ENCODE results near the gene TXNL1. TPM values are rescaled to one million over a fixed set of nuclear protein-coding genes. Genes with fewer than 3 reads are reported as not detected.

TXNL1 gene
- polyA plus RNA-seq, 4 donors: 62.2 to 74.7 (median 68.7) TPM

- Histone ChIP-seq H3K27me3 (ENCODE audit: control insufficient read depth in 3 of 3, insufficient read depth in 3 of 3, low read length in 3 of 3) (no peaks in the 10 kb centered on the region), H3K4me1 (ENCODE audit: control insufficient read depth in 3 of 3, insufficient read depth in 2 of 3, low read depth in 1 of 3, low read length in 2 of 3) (peaks cover 0 to 12% (median 5%) of the 10 kb centered on the region in 3 donors), H3K36me3 (ENCODE audit: control insufficient read depth in 3 of 3, insufficient read depth in 2 of 3, low read depth in 1 of 3, low read length in 3 of 3) (no peaks in the 10 kb centered on the region), H3K27ac (ENCODE audit: low read depth in 1 of 3, low read length in 2 of 3) (peak within 1 kb of the TSS; percentile 76 to 90 (median 84)), H3K4me3 (ENCODE audit: low read depth in 1 of 3, low read length in 3 of 3) (peak within 1 kb of the TSS; percentile 69 to 92 (median 85)), H3K9me3 (ENCODE audit: control insufficient read depth in 2 of 2, insufficient read depth in 1 of 2, low read depth in 1 of 2, low read length in 1 of 2) (peaks cover 0 to 3% of the 10 kb centered on the region in 2 donors)
- FAIRE-seq (no peak), DNase-seq (peak; percentile 98 to 99)
- 0 to 1% (median 1%) methylated on average over 46 to 47 of the region's 47 CpGs for WGBS, 3 donors
These were observed 12.8 kb upstream of the TXNL1 start, which contains the start of gene WDR7 for GRCh38 chr18:56650944-56651770. TSS of gene WDR7 (plus strand) at chr18:56651359. CDS start at chr18:56672516, 21,157 bp downstream.

GRCh38 chr18:56649996-56650395, 11.6 kb upstream of the TXNL1 start:
- peak overlapping the region in 1 of 3 donors; percentile 27 for H3K27ac ChIP-seq (ENCODE audit: low read depth in 1 of 3, low read length in 2 of 3)
- no peak overlapping the region for H3K4me3 ChIP-seq (ENCODE audit: low read depth in 1 of 3, low read length in 3 of 3)
- H3K27me3 ChIP-seq (ENCODE audit: control insufficient read depth in 3 of 3, insufficient read depth in 3 of 3, low read length in 3 of 3): no peaks in the 10 kb centered on the region
- DNase-seq: no peak
- no peak for FAIRE-seq
- H3K36me3 ChIP-seq (ENCODE audit: control insufficient read depth in 3 of 3, insufficient read depth in 2 of 3, low read depth in 1 of 3, low read length in 3 of 3): no peaks in the 10 kb centered on the region
- peaks cover 0 to 12% (median 5%) of the 10 kb centered on the region in 3 donors for H3K4me1 ChIP-seq (ENCODE audit: control insufficient read depth in 3 of 3, insufficient read depth in 2 of 3, low read depth in 1 of 3, low read length in 2 of 3)
- 94 to 97% (median 96%) methylated on average over 1 of the region's 1 CpG for WGBS, 3 donors
- peaks cover 0 to 3% of the 10 kb centered on the region in 2 donors for H3K9me3 ChIP-seq (ENCODE audit: control insufficient read depth in 2 of 2, insufficient read depth in 1 of 2, low read depth in 1 of 2, low read length in 1 of 2)

- H3K27ac ChIP-seq (ENCODE audit: low read depth in 1 of 3, low read length in 2 of 3): peak overlapping the region in 1 of 3 donors; percentile 33
- H3K9me3 ChIP-seq (ENCODE audit: control insufficient read depth in 2 of 2, insufficient read depth in 1 of 2, low read depth in 1 of 2, low read length in 1 of 2): no peaks in the 10 kb centered on the region
- peaks cover 0 to 12% (median 5%) of the 10 kb centered on the region in 3 donors for H3K4me1 ChIP-seq (ENCODE audit: control insufficient read depth in 3 of 3, insufficient read depth in 2 of 3, low read depth in 1 of 3, low read length in 2 of 3)
- 81 to 95% (median 84%) methylated on average over 3 of the region's 3 CpGs for WGBS, 3 donors
- FAIRE-seq (no peak), DNase-seq (peak in 1 of 2 donors; percentile 44)
- no peaks in the 10 kb centered on the region for H3K36me3 ChIP-seq (ENCODE audit: control insufficient read depth in 3 of 3, insufficient read depth in 2 of 3, low read depth in 1 of 3, low read length in 3 of 3)
- no peak overlapping the region for H3K4me3 ChIP-seq (ENCODE audit: low read depth in 1 of 3, low read length in 3 of 3)
- no peaks in the 10 kb centered on the region for H3K27me3 ChIP-seq (ENCODE audit: control insufficient read depth in 3 of 3, insufficient read depth in 3 of 3, low read length in 3 of 3)
These were observed 9.8 kb upstream of the TXNL1 start for GRCh38 chr18:56647951-56648893.

- DNase-seq (no peak), FAIRE-seq (no peak)
- Histone ChIP-seq H3K36me3 (ENCODE audit: control insufficient read depth in 3 of 3, insufficient read depth in 2 of 3, low read depth in 1 of 3, low read length in 3 of 3) (no peaks in the 10 kb centered on the region), H3K4me1 (ENCODE audit: control insufficient read depth in 3 of 3, insufficient read depth in 2 of 3, low read depth in 1 of 3, low read length in 2 of 3) (peaks cover 0 to 9% (median 3%) of the 10 kb centered on the region in 3 donors), H3K4me3 (ENCODE audit: low read depth in 1 of 3, low read length in 3 of 3) (no peak overlapping the region), H3K27ac (ENCODE audit: low read depth in 1 of 3, low read length in 2 of 3) (no peak overlapping the region), H3K9me3 (ENCODE audit: control insufficient read depth in 2 of 2, insufficient read depth in 1 of 2, low read depth in 1 of 2, low read length in 1 of 2) (no peaks in the 10 kb centered on the region), H3K27me3 (ENCODE audit: control insufficient read depth in 3 of 3, insufficient read depth in 3 of 3, low read length in 3 of 3) (no peaks in the 10 kb centered on the region)
These were observed 8.7 kb upstream of the TXNL1 start for GRCh38 chr18:56647071-56647470.

- no peaks in the 10 kb centered on the region for H3K36me3 ChIP-seq (ENCODE audit: control insufficient read depth in 3 of 3, insufficient read depth in 2 of 3, low read depth in 1 of 3, low read length in 3 of 3)
- no peaks in the 10 kb centered on the region for H3K27me3 ChIP-seq (ENCODE audit: control insufficient read depth in 3 of 3, insufficient read depth in 3 of 3, low read length in 3 of 3)
- peaks cover 0 to 7% (median 1%) of the 10 kb centered on the region in 3 donors for H3K4me1 ChIP-seq (ENCODE audit: control insufficient read depth in 3 of 3, insufficient read depth in 2 of 3, low read depth in 1 of 3, low read length in 2 of 3)
- DNase-seq (peak; percentile 19 to 23), FAIRE-seq (no peak)
- no peak overlapping the region for H3K27ac ChIP-seq (ENCODE audit: low read depth in 1 of 3, low read length in 2 of 3)
- WGBS, 3 donors: 45 to 64% (median 59%) methylated on average over 5 of the region's 5 CpGs
- H3K9me3 ChIP-seq (ENCODE audit: control insufficient read depth in 2 of 2, insufficient read depth in 1 of 2, low read depth in 1 of 2, low read length in 1 of 2): no peaks in the 10 kb centered on the region
- H3K4me3 ChIP-seq (ENCODE audit: low read depth in 1 of 3, low read length in 3 of 3): no peak overlapping the region
These were observed 7.1 kb upstream of the TXNL1 start for GRCh38 chr18:56645415-56646016.

- H3K36me3 ChIP-seq (ENCODE audit: control insufficient read depth in 3 of 3, insufficient read depth in 2 of 3, low read depth in 1 of 3, low read length in 3 of 3): no peaks in the 10 kb centered on the region
- DNase-seq (no peak), FAIRE-seq (no peak)
- 85 to 94% (median 90%) methylated on average over 3 of the region's 3 CpGs for WGBS, 3 donors
- no peak overlapping the region for H3K4me3 ChIP-seq (ENCODE audit: low read depth in 1 of 3, low read length in 3 of 3)
- peaks cover 0 to 7% (median 3%) of the 10 kb centered on the region in 3 donors for H3K4me1 ChIP-seq (ENCODE audit: control insufficient read depth in 3 of 3, insufficient read depth in 2 of 3, low read depth in 1 of 3, low read length in 2 of 3)
- H3K27me3 ChIP-seq (ENCODE audit: control insufficient read depth in 3 of 3, insufficient read depth in 3 of 3, low read length in 3 of 3): no peaks in the 10 kb centered on the region
- H3K9me3 ChIP-seq (ENCODE audit: control insufficient read depth in 2 of 2, insufficient read depth in 1 of 2, low read depth in 1 of 2, low read length in 1 of 2): no peaks in the 10 kb centered on the region
- H3K27ac ChIP-seq (ENCODE audit: low read depth in 1 of 3, low read length in 2 of 3): no peak overlapping the region
These were observed 5.0 kb upstream of the TXNL1 start for GRCh38 chr18:56643381-56643780.

GRCh38 chr18:56641714-56642337, 3.4 kb upstream of the TXNL1 start:
- H3K9me3 ChIP-seq (ENCODE audit: control insufficient read depth in 2 of 2, insufficient read depth in 1 of 2, low read depth in 1 of 2, low read length in 1 of 2): no peaks in the 10 kb centered on the region
- no peak overlapping the region for H3K27ac ChIP-seq (ENCODE audit: low read depth in 1 of 3, low read length in 2 of 3)
- H3K36me3 ChIP-seq (ENCODE audit: control insufficient read depth in 3 of 3, insufficient read depth in 2 of 3, low read depth in 1 of 3, low read length in 3 of 3): no peaks in the 10 kb centered on the region
- H3K4me1 ChIP-seq (ENCODE audit: control insufficient read depth in 3 of 3, insufficient read depth in 2 of 3, low read depth in 1 of 3, low read length in 2 of 3): peaks cover 0 to 3% (median 0%) of the 10 kb centered on the region in 3 donors
- no peaks in the 10 kb centered on the region for H3K27me3 ChIP-seq (ENCODE audit: control insufficient read depth in 3 of 3, insufficient read depth in 3 of 3, low read length in 3 of 3)
- DNase-seq (no peak), FAIRE-seq (no peak)
- 82 to 91% (median 89%) methylated on average over 8 of the region's 8 CpGs for WGBS, 3 donors
- no peak overlapping the region for H3K4me3 ChIP-seq (ENCODE audit: low read depth in 1 of 3, low read length in 3 of 3)
